SK-N-SH (cell line): ENCODE data around the gene CIDEB. TPM values are rescaled to one million over a fixed set of nuclear protein-coding genes. Genes with fewer than 3 reads are reported as not detected.

Experiments
- CHD2 ChIP-seq: fragments of 150-350 bp; IDR thresholded peaks from 2 replicates; pipeline ENCODE4 v1.6.1; 2018; ENCODE audit warnings: low read length; ENCODE audit not compliant: partially characterized antibody
- EP300 ChIP-seq, 2 experiments: IDR thresholded peaks; 2 replicates each; pipeline versions ENCODE4 v1.4.0 to v1.6.1; 2012; ENCODE audit warnings: borderline replicate concordance in 1 of 2, low read depth in 1 of 2, low read length in 1 of 2
- FOSL2 ChIP-seq: IDR thresholded peaks from 2 replicates; pipeline ENCODE4 v1.4.0; 2012; ENCODE audit warnings: low read depth, mild to moderate bottlenecking, moderate library complexity, borderline replicate concordance
- FOXJ3 ChIP-seq: sonication (generic); formaldehyde crosslinking; IDR thresholded peaks from 2 replicates; pipeline ENCODE4 v1.5.1; 2020; ENCODE audit warnings: mild to moderate bottlenecking, missing genetic modification reagents
- NFIC ChIP-seq: IDR thresholded peaks from 2 replicates; pipeline ENCODE4 v1.4.0; 2012; ENCODE audit warnings: borderline replicate concordance
- SMC3 ChIP-seq: IDR thresholded peaks from 2 replicates; pipeline ENCODE4 v1.6.1; 2012; ENCODE audit warnings: low read depth, low read length, improper control_type of control experiment
- TCF12 ChIP-seq: IDR thresholded peaks from 2 replicates; pipeline ENCODE4 v1.4.0; 2012
- USF2 ChIP-seq: fragments of 150-350 bp; IDR thresholded peaks from 2 replicates; pipeline ENCODE4 v1.6.1; 2017; ENCODE audit warnings: antibody characterized with exemption, low read length, low read depth, borderline replicate concordance
- polyA plus RNA-seq, 3 experiments: library from polyadenylated mRNA; depleted of rRNA; stranded (reverse); fragments of >200 nt; gene quantifications; 2 replicates each; pipeline ENCODE4 v1.2.3, GENCODE V29; 2012
- TF ChIP-seq, protein P1 (sequence below): IDR thresholded peaks from 2 replicates; pipeline ENCODE4 v1.6.1; 2012; ENCODE audit warnings: mild to moderate bottlenecking, low read depth, low read length, moderate library complexity
- TF ChIP-seq, protein P2 (sequence below): IDR thresholded peaks from 2 replicates; pipeline ENCODE4 v1.4.0; 2012; ENCODE audit warnings: low read depth, borderline replicate concordance

CIDEB gene
- polyA plus RNA-seq, 1 of the 3 experiments (the other 2 are of a cell fraction), result 0.05 TPM

- TF ChIP-seq, protein P1, sequence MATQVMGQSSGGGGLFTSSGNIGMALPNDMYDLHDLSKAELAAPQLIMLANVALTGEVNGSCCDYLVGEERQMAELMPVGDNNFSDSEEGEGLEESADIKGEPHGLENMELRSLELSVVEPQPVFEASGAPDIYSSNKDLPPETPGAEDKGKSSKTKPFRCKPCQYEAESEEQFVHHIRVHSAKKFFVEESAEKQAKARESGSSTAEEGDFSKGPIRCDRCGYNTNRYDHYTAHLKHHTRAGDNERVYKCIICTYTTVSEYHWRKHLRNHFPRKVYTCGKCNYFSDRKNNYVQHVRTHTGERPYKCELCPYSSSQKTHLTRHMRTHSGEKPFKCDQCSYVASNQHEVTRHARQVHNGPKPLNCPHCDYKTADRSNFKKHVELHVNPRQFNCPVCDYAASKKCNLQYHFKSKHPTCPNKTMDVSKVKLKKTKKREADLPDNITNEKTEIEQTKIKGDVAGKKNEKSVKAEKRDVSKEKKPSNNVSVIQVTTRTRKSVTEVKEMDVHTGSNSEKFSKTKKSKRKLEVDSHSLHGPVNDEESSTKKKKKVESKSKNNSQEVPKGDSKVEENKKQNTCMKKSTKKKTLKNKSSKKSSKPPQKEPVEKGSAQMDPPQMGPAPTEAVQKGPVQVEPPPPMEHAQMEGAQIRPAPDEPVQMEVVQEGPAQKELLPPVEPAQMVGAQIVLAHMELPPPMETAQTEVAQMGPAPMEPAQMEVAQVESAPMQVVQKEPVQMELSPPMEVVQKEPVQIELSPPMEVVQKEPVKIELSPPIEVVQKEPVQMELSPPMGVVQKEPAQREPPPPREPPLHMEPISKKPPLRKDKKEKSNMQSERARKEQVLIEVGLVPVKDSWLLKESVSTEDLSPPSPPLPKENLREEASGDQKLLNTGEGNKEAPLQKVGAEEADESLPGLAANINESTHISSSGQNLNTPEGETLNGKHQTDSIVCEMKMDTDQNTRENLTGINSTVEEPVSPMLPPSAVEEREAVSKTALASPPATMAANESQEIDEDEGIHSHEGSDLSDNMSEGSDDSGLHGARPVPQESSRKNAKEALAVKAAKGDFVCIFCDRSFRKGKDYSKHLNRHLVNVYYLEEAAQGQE, result no peak
- TF ChIP-seq FOXJ3 (CRISPR knock-in tag), result no peak
- no peak for TF ChIP-seq CHD2
- TF ChIP-seq EP300 (IDR thresholded peaks at IDR 0.05; ENCODE audit: borderline replicate concordance in 1 of 2, low read depth in 1 of 2, low read length in 1 of 2), result no peak
- TF ChIP-seq FOSL2, result no peak
- no peak for TF ChIP-seq NFIC
- TF ChIP-seq SMC3, result peak; percentile 39; the same call in 1 of the 2 replicates
- TF ChIP-seq USF2, result no peak
- TF ChIP-seq TCF12, result no peak
- TF ChIP-seq, protein P2, sequence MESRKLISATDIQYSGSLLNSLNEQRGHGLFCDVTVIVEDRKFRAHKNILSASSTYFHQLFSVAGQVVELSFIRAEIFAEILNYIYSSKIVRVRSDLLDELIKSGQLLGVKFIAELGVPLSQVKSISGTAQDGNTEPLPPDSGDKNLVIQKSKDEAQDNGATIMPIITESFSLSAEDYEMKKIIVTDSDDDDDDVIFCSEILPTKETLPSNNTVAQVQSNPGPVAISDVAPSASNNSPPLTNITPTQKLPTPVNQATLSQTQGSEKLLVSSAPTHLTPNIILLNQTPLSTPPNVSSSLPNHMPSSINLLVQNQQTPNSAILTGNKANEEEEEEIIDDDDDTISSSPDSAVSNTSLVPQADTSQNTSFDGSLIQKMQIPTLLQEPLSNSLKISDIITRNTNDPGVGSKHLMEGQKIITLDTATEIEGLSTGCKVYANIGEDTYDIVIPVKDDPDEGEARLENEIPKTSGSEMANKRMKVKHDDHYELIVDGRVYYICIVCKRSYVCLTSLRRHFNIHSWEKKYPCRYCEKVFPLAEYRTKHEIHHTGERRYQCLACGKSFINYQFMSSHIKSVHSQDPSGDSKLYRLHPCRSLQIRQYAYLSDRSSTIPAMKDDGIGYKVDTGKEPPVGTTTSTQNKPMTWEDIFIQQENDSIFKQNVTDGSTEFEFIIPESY, result no peak
- TF ChIP-seq, all 33 proteins: peak for 4
Observed at GRCh38 chr14:24297190-24297964, 10.4 kb downstream of the CIDEB start (continued).
